NCI-H128 (cell line): ENCODE measurements around the gene THBS2.
"Not testable (repeated sequence)": the region's sequence is repeated elsewhere in the genome, so short reads cannot be mapped to it uniquely, and the experiment has no call there.

Source experiments
- DNase-seq: peaks from one replicate; lab custom pipeline; 2025; ENCODE audit not compliant: unreplicated experiment; lab: John Stamatoyannopoulos, UW

Gene THBS2

GRCh38 chr6:169253337-169254238, at the start of gene THBS2:
TSS of gene THBS2 (minus strand) at chr6:169253846. CDS start at chr6:169250784, 3,062 bp downstream.
- no peak for DNase-seq

DNA sequence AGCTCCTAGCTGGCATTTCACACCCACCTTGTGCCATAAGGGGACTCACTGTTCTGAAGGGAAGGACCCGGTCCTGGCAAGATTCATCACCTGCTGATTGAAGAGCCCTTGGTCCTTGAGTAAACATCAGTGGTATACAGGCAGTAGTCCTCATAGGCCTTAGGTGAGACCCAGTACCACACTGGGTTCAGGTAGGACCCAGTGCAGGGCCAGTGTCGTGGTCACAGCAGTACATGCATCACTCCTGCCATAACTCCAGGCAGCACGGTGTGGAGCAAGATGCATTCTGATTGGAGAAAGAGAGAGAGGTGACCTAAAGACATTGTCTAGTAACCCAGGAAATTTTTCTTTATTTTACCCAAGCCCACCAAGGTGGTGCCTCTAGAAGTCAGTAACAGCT, 49.1 kb upstream of the THBS2 start:
- DNase-seq = no peak

GRCh38 chr6:169302255-169302654, 48.6 kb upstream of the THBS2 start:
- DNase-seq = no peak

- no peak for DNase-seq
Measured at GRCh38 chr6:169300916-169301315, 47.3 kb upstream of the THBS2 start.

DNA sequence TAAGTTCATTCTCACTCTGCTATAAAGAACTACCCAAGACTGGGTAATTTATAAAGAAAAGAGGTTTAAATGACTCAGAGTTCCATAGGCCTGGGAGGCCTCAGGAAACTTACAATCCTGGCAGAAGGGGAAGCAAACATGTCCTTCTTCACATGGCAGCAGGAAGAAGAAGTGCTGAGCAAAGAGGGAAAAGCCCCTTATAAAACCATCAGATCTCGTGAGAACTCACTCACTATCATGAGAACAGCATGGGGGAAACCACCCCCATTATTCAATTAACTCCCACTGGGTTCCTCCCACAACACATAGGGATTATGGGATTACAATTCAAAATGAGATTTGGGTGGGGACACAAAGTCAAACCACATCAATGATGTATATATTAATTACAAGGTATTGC, 45.0 kb upstream of the THBS2 start:
- not testable (repeated sequence) for DNase-seq

DNA sequence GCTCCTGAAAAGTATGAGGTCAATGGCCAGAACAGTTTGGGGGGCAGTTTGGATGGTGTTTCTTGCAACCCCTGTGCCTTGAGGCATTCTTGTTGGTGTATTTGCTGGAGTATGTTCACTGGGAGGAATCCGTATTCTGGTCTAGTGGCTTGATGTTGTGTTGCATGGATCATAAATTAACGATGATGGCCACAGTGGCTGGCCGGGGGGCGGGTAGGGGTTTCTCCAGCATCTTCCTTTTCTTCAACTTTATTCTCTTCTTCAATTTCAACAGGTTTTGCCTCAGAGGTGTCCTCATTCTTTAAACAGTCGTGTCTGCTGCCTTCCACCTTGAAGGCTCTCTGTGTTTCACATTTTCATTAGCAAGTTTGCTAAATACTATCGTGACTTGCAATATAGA, 43.0 kb upstream of the THBS2 start:
- no peak for DNase-seq

DNA sequence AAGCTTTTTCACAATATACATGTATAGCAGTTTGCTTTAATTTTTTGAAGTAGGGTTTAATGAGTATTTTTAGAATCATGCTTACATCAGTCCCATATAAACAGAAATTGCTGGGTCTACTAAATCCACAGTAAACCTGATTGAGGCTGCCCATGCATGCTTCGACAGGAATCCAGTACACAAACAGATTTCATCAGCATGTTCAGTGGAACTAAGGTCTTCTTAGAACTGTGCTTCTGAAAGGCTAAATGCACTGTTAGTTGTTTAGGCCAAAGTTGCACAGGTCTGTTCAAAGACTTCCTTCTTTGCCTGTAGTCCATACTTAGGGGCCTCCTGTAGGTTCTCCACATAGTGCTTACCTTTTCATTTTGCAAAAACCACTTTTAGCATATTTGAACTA, 42.5 kb upstream of the THBS2 start:
- no peak for DNase-seq

DNA sequence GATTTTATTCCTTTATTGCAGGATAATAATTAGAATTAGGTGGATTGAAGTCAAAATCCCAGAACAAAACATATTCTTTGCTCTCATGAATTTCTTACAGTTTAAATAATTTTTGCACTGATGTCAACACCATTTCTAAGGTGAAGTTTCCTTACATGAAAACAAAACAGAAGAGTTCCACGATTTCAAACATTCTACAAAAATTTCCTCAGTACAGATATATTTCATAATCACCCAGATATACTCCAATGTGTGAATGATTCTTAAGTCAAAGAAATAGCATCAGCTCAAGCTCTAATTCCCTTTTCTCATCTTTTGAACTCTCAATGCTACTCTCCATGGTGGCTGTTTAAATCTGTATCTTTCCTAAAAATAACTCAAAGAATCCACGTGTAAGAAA, 39.5 kb upstream of the THBS2 start:
- DNase-seq = no peak

GRCh38 chr6:169292338-169293124, 38.9 kb upstream of the THBS2 start:
- no peak for DNase-seq

DNA sequence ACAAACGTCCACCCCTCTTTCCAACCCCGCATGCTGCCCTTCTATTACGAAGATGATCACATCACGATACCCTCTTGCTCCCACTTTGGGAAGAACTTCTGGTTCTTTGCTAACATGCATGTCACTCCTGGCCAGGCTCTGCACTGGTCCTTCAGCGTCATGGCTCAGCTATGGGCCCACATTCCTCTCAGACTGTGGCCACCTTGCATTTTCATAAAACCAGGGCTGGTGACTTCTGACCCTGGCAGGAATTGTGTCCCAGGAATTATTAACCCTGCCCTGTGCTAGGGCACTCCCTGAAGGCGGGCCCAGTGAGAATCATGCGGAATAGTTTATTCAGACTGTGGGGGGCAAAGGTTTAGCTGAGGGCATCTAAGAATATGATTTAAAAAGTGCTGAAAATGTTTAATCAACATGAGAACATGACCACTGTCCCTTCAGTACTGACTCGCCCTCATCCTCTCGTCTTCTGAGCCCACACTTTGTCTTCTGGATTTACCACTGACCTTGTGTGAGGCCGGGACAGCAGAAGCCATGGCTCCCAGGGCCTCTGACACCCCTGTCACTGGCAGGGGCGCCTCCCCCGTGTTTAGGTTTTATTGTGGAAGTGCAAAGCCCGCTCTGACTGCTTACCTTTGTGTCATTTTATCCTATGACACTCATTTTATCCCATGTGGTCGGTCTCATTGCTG, 38.1 kb upstream of the THBS2 start:
- no peak for DNase-seq

DNA sequence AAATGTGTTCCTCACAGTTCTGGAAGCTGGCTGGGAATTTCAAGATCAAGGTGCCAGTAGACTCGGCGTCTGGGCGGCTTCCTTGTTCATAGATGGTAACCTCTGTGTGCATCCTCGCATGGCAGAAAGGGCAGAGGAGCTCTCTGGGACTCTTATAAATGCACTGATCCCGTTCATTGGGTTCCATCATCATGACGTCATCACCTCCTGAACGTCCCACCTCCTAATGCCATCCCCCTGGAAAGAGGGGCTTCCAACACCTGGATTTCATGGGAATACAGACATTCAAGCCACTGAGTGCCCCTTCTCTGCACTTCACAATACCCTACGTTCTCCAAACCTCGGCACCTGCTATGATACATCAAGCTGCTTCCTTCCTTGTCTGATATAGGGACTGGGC, 37.5 kb upstream of the THBS2 start:
- no peak for DNase-seq

GRCh38 chr6:169289619-169290339, 36.1 kb upstream of the THBS2 start:
- DNase-seq = no peak

GRCh38 chr6:169289257-169289618, 35.6 kb upstream of the THBS2 start:
- DNase-seq = no peak

DNA sequence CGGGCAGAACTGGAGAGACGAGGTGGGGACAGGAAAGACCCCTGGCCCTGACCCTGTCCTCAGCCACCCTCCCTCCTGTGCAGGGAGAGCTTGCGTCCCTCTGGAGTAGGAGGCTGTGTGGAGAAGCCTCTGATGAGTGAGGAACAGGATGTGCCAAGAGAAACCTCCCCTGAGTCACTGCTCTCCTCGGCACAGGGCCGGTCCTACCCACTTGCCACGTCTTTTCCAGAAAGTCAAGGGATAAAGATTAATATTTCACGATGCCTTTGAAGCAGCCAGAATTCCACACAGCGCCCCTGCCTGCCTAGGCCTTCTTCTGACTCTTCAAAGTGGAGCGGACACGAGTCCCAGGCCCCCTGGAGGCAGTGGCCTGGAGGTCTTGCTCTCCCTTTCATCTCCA, 34.9 kb upstream of the THBS2 start:
- no peak for DNase-seq

DNA sequence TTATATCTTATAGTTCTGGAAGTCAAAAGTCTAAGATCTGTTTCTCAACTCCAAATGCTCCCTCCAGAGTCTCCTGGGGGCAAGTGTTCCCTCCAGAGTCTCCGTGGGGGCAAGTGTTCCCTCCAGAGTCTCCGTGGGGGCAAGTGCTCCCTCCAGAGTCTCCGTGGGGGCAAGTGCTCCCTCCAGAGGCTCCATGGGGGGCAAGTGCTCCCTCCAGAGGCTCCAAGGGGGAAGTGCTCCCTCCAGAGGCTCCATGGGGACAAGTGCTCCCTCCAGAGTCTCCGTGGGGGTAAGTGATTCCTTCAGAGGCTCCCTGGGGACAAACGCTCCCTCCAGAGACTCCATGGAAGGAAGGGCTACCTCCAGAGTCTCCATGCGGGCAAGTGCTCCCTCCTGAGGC, 34.0 kb upstream of the THBS2 start:
- no peak for DNase-seq

DNA sequence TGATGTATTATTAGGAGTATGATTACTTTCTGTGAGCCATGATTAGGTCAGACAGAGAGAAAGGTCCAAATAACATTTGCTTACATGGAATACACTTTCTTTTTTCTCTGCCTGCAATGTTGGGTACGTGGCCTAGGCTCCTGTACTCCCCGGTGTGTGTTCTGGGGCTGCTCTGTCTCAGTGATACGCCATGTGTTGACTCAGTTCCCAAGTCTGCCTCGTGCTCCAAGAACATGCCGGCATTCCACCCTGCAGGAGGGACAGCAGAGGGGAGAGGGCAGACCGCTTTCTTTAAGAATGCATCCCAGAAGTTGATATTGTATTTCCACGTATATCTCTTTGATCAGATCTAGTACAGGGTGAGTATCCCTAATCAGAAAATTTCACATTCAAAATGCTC, 33.3 kb upstream of the THBS2 start:
- DNase-seq = no peak

DNA sequence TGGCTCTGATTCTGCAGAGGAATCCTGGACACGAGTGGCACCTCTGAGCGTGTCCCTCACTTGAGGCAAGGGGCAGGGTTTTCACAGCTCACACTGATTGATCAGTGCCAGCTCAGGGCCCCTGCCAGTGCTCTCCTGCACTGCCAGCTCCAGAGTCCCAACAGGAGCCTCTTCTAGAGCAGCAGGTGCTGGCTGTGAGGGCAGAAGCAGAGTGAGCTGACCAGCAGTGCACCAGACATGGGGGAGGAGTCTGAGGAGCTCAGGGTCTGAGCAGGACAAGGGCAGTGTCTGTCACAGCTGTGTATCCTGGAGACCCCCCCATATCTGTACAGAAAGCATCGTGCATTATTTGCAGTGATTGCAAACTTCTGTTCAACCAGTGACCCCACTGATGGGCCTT, 31.5 kb upstream of the THBS2 start:
- no peak for DNase-seq

- DNase-seq = no peak
Measured at GRCh38 chr6:169283924-169284323, 30.3 kb upstream of the THBS2 start.

DNA sequence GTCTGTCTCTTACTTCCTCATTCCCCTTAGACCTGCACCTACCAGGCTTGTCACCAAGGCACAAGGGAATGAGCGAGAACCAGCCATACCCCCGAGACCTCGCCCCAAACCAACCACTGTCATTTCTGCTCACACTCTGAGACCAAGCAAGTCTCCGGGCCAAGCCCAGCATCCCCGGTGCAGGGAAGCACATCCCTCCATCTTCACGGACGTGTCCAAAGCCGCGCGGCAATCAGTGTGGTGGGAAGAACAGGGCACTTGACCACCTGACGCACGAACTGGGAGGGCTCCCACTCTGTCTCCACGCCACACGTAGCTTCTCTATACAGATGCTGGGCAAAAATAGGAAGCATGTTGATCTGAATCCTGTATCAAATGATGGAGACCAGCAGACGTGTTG, 28.4 kb upstream of the THBS2 start:
- DNase-seq = no peak

GRCh38 chr6:169277619-169278018, 24.0 kb upstream of the THBS2 start:
- DNase-seq = no peak

- DNase-seq = no peak
Measured at GRCh38 chr6:169274781-169275180, 21.1 kb upstream of the THBS2 start.
